ENCODE results near the gene ST8SIA3.

ST8SIA3 gene

DNA sequence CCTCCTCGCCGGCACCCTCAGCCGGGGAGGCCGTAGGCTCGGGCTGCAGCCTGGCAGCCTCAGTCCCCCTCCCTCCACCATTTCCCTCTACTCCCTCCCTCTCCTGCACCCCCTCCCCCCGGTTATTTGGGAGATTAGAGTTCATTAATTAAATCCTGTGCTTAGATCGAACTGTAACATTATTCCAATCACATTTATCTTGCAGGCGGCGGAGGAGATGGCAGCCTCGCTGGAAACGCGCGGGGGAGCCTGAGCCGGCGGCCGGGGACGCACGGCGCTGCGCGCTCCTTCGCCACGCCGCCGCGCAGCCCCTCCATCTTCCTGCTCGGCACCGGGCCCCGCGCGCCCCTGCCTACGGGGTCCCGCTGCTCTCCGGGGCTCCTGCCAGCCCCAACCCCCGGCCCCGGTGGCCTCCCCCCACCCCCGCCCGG is at the start of gene ST8SIA3:
Gene ST8SIA3 (plus strand): TSS at position 287 of the 431 bp plus-strand sequence. CDS start 290 bp downstream, outside the sequence.
- DNase-seq, result no peak

- DNase-seq, result no peak
Measured at GRCh38 chr18:57311472-57311871, 40.9 kb upstream of the ST8SIA3 start.

DNA sequence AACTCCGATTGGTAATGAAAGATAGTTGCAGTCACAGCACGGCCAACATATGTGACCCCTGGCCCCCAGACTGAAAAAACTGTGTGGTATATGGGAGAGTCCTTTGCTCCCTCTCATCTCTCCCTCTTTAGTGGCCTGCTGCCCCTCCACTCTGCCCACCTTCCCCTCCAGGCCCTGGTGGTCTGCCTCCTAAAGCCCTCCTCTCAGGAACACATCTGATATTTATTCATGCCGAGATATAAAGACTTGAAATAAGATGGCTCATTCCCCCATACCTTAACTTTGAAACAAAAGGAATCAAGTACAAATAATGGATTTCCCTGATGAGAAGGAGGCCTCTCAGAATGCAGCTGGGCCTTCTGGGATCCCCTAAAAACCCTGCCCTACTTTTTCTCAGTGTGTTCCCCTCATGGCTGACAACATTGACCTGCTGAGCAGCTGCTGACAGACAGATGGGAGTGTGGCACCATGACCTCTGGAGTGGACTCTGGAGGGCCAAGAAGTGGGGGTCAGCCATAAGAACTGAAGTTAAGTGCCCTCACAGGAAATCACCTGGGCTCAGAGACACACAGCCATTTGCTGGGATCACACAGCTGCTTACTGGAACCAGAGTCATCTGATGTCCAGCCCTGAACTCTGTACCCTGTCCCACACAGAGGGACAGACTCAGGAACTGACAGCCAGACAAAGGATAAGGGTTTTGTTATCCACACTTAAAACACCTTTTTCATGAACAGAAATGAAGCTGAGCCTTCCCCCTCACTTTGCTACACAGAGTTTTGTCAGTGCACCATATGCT is 39.8 kb upstream of the ST8SIA3 start:
- DNase-seq, result no peak

DNA sequence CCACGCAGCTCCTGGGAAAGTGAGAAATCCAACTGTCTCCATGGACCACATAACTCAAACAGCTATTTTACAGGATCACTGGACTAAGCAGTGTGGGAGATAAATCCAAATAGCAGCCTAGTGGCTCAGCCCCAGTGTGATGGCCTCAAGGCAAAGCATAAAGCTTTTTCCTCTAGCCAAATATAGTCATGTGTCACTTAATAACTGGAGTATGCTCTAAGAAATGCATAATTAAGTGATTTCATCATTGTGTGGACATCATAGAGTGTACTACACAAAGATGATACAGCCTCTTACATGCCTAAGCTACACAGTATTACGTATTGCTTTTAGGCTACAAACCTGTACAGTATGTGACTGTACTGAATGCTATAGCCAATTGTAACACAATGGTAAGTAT is 31.8 kb upstream of the ST8SIA3 start:
- no peak for DNase-seq

DNA sequence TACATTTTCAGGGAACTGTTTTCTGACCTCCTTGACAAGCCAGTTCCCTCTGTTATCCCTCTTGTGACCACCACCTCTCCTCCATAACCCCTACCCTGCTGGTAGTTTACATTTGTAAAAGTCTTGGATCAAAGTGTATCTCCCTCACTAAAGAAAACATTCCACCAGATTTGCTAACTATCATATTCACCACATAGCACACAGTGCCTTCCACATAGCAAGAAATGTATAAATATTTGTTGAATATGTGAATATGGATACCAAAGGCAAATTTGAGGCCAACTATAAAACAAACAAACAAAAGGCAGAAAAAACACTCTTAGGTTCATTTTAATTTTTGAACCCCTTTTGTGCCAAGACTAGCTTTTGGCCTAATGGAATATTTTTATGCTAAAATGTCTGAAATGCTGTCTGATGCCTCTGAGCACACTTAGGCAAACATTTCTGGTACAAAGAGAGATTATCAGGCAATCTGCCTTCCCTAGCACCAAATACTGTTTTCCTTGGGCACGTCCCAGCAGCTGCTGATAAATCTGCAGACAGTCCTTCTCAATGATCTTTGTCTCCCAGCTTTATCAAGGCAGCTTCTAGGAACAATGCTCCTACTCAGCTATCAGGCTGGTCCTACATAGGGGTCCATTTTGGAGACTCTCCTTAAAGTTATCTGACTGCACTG is 26.7 kb upstream of the ST8SIA3 start:
- no peak for DNase-seq

DNA sequence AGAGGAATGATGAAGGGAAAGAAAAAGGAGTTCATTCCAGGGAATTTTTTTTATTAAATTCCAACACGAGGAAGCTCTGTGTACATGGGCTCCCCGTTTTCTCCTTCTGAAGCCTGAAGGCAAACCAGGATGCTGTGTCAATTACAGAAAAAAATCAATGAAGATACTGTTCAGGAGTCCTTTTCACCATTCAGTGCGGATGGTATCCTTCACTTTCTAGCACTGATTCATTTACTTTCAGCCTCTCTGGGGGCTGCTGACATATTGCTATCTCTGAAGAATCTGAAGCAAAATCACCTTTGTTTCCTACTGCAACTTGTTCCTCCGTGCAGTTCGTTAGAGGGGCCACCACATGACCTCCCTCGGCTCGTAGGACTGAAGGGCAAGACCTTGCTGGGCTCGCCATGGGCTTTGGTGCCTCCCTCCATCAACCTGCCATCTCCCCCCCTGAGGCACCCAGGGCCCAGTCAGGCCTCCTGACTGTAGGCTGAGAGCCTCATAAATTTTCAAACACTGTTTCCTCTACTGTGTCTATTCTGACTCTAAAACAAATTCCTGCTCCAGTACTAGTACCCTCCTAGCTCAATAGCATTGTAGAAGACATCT is 25.5 kb upstream of the ST8SIA3 start:
- no peak for DNase-seq

GRCh38 chr18:57328665-57329064 is 23.7 kb upstream of the ST8SIA3 start:
- no peak for DNase-seq

- no peak for DNase-seq
Measured at GRCh38 chr18:57329856-57330255, 22.5 kb upstream of the ST8SIA3 start.

GRCh38 chr18:57331718-57332117 is 20.6 kb upstream of the ST8SIA3 start:
- no peak for DNase-seq

- DNase-seq, result no peak
Measured at GRCh38 chr18:57333940-57334339, 18.4 kb upstream of the ST8SIA3 start.

GRCh38 chr18:57334383-57334782 is 18.0 kb upstream of the ST8SIA3 start:
- DNase-seq, result no peak

DNA sequence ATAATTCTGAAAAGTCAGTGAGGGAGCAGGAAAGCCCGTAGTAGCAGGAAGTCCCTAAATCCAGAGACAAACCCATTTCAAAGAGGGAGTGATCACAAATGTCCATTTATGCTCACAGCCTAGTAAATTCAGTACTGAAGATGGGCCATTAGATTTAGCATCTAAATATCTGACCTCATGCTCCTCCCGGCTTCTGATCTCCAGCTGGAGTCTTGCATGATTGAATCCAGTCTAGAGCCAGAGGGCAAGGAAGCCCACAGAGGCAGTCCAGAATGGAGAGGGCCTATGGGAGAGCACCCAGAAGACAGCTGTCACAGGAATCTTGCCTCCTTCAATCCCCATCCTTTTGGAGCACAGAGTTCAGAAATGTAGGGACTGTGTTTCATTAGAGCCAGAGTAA is 16.0 kb upstream of the ST8SIA3 start:
- no peak for DNase-seq

GRCh38 chr18:57337890-57338289 is 14.5 kb upstream of the ST8SIA3 start:
- DNase-seq, result no peak

DNA sequence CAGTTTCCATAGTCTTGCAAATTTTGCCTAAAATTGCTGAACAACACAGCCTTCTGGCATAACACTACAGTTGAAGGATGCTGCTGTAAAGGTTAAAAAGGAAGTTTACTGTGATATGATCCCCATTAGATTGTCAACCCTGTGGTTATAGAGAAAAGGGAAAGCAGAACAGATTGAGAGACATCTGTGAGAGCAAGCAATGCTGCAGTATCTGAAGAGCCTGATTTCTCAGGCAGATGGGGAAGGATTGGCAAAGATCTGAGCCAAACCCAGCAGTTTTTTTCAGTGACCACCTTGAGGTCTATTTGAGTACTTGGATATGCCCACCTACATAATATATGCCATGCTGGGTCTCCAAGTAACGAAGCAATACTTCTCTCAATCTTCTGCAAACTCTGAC is 8.5 kb upstream of the ST8SIA3 start:
- DNase-seq, result no peak

DNA sequence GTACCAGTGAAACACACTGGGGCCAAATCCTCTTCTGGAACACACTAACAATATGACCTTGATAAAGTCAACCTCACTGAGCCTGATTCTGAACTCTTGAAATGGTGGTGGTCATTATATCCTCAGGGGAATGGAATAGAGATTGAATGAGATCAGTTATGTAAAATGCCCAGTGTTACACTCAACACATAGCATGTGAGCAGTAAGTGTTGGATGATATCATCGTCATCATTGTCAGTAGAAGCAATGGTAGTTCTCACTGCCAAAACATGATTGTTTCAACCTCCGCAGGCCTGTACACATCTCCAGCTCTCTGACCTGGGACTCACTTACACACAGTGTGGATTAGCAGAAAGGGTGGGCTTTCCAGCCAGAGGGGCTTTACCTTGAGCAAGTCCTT is 5.5 kb upstream of the ST8SIA3 start:
- no peak for DNase-seq

GRCh38 chr18:57347784-57348183 is 4.6 kb upstream of the ST8SIA3 start:
- DNase-seq, result no peak

DNA sequence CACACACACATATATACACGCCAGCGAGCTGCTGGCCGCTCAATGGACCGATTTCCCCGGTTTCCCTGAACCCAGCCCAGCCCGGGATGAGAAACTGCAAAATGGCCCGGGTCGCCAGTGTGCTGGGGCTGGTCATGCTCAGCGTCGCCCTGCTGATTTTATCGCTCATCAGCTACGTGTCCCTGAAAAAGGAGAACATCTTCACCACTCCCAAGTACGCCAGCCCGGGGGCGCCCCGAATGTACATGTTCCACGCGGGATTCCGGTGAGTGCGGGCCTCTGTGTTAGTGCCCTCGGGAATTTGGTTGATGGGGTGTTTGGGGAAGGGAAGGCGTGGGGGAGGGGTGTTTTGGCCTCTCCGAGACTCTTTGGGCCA is 392 bp downstream of the ST8SIA3 start:
- no peak for DNase-seq

GRCh38 chr18:57353137-57353939 is 981 bp downstream of the ST8SIA3 start:
- no peak for DNase-seq

DNA sequence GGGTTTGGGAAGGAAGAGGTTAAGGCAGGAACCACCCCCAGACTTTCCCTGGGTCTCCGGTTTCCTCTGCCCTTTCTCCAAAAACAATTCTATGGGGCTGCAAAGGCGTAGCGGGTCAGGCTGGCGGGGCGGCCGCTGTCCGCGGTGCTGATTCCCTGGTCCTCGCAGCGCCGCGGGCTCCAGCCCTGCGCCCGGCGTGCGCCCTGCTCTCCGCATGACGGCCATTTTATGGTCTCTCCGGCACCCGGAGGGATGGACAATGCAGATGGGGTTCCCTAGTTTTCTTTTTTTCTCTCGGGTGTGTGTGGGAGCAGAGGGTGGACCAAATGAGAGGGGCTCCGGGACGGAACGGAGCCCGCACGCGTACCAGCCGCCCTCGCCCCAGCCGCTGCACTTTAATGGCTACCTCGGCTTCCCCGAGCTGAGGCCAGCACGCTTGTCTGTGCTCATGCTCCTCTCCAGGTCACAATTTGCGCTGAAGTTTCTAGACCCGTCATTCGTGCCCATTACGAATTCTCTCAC is 1.6 kb downstream of the ST8SIA3 start:
- DNase-seq, result no peak

DNA sequence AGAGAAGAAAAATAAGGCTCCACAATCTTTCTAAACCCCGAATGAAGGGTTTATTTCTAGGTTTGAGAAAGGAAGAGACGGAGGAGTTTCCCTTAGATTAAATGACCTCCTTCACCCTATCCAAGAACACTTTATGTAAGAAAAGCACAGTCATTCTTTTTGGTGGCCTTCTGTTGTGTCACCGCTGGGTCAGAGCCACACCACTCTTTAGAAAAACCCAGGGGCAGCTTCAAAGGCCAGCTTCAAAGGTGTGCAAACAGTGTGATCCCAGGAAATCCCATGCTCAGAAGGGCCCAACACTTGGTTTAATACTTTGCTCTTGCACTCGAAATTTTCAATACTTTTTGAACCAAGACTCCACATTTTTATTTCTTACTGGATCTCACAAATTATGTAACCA is 7.1 kb downstream of the ST8SIA3 start:
- DNase-seq, result no peak

GRCh38 chr18:57362714-57363113 is 10.4 kb downstream of the ST8SIA3 start:
- DNase-seq, result no peak

DNA sequence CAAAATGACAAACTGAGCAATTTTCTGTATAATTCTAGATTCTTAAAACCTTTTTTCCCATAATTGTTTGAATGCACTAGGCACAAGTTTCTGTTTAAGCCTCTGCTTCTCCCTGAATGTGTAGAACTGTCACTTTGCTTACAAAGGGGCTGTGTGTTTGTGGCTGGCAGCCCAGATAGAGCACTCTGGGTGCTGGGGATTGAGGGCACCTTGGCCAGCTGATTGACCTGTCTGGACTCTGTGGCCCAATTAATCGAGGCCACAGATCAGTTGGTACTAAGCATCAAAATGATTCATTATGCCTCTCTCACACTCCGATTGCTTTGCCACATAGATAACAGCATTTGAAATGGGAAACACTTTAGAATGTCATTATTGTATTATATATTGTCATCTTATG is 12.1 kb downstream of the ST8SIA3 start:
- DNase-seq, result no peak

- DNase-seq, result no peak
Measured at GRCh38 chr18:57366528-57367081, 14.2 kb downstream of the ST8SIA3 start.

All from CD4-positive, alpha-beta T cell treated with Interleukin-17A for 1 hour (primary cell).